T-helper 1 cell (primary cell): ENCODE data around the gene RFLNA.

ENCODE experiments used
- DNase-seq, 5 donors: peaks; one replicate each; pipeline ENCODE4 v3.0.0-alpha.2; 2012 to 2020
- total RNA-seq, 4 donors: gene quantifications; one replicate each; lab custom pipeline; 2026; lab: John Stamatoyannopoulos, UW

The RFLNA gene
- 0 reads per million in 4 donors for total RNA-seq

- DNase-seq = no peak
Measured at GRCh38 chr12:124294780-124295341, at the start of gene RFLNA. Gene RFLNA (plus strand): TSS chr12:124295093. CDS start chr12:124295430, 337 bp downstream.

- no peak for DNase-seq
Measured at GRCh38 chr12:124247331-124247730, 47.6 kb upstream of the RFLNA start.

DNA sequence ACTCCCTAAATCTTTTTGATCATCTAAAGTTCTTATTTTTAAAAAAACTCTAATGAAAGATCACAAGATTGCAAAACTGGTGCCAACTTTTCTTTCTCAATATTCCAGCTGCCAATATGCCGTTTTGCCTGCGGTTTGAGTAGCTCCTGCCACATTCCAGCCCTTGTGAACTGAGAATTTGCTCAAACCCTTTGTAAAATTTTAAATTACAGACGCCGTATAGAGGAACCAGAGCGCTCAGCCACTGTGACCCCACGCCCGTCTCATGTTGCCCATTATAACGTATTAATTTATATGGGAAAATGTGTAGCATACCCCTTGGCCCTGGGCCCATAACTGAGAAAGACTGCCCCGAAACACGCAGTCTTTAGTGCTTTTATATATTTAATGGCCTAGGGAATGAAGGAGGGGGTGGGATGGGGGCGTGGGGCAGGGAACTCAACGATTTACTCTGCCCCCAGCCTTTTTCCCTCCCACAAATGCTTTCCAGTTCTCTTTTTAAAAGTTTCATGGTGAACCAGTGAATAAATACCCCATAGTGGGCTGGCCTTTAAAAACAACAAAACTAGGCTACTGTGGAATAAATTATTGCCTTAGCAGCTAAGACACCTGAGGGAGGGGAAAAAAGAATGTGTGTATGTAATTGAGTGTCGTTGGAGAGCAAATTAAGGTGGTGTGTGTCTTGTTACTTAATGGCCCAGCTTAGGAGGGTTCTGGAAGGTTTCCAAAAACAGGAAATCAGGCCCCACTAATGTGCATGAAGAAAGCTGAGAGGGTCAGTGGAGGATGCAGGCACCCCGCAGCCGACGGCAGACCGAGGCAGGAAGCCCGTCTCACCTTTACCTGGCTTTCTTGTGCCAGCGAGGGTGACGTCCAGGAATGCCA, 45.7 kb upstream of the RFLNA start:
- DNase-seq = no peak

DNA sequence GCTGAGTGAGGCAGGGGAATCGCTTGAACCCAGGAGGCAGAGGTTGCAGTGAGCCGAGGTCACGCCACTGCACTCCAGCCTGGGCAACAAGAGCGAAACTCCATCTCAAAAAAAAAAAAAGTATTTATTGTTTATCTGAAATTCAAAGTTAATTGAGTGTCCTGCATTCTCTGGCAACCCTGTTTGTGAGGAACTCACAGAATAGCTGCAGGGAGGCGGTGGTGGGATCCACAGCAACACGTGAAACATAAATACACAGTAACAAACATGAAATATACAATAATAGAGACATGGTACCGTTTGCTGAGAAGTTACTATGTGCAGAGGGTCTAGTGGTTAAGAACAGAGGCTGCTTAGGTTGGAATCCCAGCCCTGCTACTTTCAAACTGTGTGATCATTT, 43.7 kb upstream of the RFLNA start:
- DNase-seq = no peak

GRCh38 chr12:124252964-124253363, 41.9 kb upstream of the RFLNA start:
- DNase-seq = no peak

- DNase-seq = no peak
Measured at GRCh38 chr12:124254126-124254525, 40.8 kb upstream of the RFLNA start.

GRCh38 chr12:124259154-124260066, 35.5 kb upstream of the RFLNA start:
- DNase-seq = no peak

DNA sequence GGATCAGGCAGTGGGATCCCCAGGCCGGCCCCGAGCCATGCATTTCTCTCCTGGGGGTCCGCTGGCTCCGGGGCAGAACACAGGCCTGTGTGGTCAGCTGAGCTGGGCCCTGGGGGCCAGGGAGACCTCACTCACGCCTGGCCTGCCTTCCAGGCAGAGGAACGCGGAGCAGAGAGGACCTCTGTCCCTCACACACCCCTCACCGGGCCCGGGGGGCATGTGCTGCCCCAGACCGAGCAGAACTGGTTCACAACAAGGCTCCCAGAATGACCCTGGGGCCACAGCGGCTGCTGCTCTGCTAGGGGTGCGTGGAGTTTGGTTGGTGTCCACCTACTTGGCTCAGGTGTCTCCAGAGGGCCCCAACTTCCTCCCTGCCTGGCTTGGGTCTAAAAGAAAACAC, 33.0 kb upstream of the RFLNA start:
- DNase-seq = no peak

- DNase-seq = no peak
Measured at GRCh38 chr12:124264089-124264795, 30.7 kb upstream of the RFLNA start.

- no peak for DNase-seq
Measured at GRCh38 chr12:124264879-124265278, 30.0 kb upstream of the RFLNA start.

- DNase-seq = no peak
Measured at GRCh38 chr12:124267205-124267778, 27.6 kb upstream of the RFLNA start.

- DNase-seq = no peak
Measured at GRCh38 chr12:124270671-124271070, 24.2 kb upstream of the RFLNA start.

GRCh38 chr12:124273630-124274029, 21.3 kb upstream of the RFLNA start:
- DNase-seq = peak in 1 of 5 donors; percentile 19

DNA sequence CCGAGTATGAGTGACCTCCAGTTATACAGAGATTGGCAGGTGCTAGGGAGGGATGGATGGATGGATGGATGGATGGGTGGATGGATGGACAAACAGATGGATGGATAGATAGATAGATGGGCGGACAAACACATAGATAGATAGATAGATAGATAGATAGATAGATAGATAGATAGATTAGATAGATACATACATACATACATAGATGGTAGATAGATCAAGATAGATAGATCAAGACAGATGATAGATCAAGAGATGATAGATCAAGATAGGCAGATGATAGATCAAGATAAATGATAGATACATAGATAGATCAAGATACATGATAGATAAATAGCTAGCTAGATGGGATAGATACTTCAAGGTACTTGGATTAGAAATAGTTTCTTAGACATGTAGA, 18.6 kb upstream of the RFLNA start:
- DNase-seq = no peak

DNA sequence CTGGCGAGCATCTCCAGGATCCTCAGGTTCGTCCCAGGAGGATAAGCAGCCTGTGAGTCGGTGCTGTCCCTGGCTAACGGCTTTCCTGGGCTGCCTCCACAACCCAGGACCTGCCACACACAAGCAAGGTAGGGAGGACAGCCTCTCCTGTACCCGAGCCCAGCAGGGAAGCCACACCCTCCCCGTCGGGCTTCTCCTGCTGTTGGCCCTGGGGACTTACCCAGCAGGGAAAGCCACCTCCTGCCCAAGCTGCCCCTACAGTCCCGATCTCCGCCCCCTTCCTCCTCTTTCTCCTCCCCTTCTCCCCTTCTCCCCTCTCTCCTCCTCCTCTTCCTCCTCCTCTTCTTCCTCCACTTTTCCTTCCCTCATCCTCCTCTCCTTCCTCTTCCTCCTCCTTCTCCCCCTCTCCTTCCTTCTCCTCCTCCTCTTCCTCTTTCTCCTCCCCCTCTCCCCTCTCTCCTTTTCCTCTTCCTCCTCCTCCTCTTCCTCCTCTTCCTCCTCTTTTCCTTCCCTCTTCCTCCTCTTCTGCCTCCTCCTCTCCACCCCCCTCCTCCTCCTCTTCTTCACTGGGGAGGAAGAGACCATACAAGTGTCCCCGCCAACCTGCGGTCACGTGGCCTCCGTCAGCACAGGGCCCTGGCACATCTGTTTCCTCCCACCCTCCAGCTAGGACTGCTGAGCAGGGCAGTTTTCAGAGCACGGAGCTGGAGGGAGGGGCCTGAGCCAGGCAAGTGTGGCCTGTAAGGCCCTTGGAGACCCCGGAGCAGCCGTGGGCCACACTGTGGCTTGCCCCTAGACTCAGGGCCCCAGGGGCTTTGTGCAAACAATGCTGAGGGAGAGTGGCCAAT, 17.3 kb upstream of the RFLNA start:
- no peak for DNase-seq

DNA sequence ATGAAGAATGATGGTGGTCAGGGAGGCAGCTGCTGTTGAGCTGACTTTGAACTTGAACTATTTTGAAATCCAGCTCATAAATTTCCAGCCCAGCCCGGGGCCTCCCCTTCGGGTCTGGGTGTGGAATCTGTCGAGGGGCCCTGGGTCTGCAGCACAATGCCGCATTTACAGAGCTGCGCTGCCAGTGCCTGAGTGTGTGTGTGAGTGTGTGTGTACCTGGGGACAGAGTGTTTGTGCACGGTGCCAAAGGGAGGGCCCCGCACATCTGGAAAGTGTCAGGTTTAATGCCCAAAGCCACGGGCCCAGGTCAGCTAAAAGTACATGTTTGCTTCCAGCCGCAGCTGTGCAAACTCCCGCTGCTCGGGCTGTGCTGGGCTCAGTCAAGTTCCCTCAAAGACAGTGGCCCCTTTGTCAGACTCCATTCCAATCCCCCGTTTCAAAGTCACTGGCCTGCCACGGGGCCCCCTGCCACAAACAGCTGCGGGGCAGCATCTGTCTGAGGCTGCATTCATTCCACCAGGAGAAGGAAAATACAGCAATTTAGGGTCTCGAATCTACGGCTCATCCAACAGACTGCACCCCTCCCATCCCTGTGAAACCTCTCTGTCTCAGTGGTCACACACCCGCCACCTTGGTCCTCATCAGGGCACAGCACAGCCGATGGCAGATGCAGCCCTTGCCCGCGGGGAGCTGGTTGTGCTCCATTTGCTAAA, 16.3 kb upstream of the RFLNA start:
- DNase-seq = no peak

DNA sequence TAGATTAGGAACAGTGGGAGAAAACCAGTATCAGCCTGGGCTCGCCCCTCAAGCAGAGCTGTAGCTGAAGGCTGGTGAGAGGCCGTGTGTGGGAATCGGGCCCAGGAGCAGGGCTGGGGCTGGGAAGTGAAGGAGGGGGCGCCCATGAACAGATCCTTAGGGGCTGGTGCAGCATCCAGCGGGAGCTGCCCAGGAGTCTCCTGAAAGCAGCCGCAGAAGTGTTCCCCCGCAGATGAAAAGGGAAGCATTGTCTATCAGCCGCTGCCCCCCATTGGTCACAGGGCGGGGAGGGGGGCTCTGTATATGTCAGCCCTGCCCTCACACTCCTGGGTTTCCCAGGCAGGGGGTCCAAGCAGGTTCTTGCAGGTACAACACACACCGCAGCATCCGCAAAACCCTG, 15.6 kb upstream of the RFLNA start:
- DNase-seq = no peak

DNA sequence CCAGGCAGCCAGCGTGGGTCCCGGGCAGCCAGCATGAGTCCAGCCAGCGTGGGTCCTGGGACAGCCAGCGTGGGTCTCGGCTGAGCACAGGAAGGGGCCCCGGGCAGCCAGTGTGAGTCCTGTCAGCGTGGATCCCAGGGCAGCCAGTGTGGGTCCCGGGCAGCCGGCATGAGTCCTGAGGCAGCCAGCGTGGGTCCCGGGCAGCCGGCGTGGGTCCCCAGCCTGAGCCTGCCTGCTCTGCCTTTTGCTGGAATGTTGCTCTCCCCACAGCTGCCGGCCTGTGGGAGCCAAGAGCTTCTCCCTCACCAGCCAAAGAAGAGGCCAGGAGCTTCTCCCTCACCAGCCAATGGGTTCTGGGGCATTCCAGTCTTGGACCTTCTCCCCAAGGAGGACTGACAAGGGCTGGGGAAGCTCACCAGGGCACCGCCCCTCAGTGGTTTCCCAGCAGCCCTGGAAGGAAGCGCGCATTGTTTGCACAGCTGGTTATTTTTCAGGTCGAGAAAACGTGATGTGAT, 15.0 kb upstream of the RFLNA start:
- no peak for DNase-seq

DNA sequence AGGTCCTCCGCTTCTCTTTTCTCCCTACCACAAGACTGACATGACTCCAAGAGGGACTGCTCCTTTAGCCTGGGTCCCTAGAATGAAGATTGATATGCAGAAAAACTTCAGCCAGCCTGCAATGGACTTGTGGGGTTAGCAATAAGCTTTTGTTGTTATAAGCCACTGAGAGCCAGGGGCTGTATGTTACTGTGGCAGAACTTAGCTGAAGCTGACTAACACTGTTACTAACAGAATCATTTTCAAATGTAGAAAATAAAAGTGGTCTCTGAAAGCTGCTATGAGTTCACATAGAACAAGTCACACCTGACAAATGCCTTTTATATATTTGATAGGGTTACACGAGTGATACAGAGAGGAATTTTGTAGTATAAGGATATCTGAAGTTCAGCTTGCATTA, 13.6 kb upstream of the RFLNA start:
- no peak for DNase-seq

DNA sequence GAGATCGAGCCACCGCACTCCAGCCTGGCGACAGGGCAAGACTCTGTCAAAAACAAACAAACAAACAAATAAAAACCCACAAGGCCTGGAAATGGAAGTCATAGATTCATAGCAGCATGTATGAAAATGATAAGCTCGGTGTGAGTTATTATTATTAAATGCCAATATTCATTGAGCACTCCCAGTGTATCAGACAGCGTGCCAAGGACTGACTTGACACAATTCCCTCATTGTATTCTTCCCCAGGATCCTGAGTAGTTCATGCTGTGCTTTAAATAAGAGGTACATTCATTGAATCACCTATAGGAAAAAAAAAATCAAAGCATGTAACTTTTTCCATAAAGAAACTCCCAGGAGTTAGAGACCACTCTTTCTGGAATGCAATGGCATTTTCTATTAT, 12.6 kb upstream of the RFLNA start:
- no peak for DNase-seq
